ENCODE measurements around the gene CLTB. TPM values are rescaled to one million over a fixed set of nuclear protein-coding genes. Genes with fewer than 3 reads are reported as not detected.

The CLTB gene
- total and polyA plus RNA-seq, 2 of the 8 experiments (the other 6 are each of a cell fraction or from before 2014, with no cell fraction given) = 25.9 to 34.9 TPM

DNA sequence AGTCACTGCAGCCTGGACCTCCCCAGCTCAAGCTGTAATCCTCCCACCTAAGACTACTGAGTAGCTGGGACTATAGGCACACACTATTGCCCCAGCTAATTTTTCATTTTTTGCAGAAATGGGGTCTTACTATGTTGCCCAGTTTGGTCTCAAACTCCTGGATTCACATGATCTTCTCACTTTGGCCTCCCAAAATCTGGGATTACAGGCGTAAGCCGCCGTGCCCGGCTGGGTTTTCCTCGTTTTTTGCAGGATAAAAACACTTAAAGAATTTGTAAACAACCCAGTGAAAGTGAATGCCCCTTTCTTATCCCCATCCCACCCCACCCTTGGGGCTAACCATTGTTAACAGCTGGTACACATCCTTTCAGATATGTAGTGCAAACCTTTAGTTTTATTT, 7.7 kb downstream of the CLTB start:
- H3K4me1 ChIP-seq (replicated peaks in 1 of 4; ENCODE audit: control insufficient read depth in 3 of 4, insufficient read depth in 4 of 4, low read length in 3 of 4) = no peaks in the 10 kb centered on the region; a peak in 1 of 7 replicates
- no peak overlapping the region for H2BK120ac ChIP-seq (replicated peaks; ENCODE audit: low read depth, low read length)
- H3K79me1 ChIP-seq (ENCODE audit: low read depth, low read length) = no peaks in the 10 kb centered on the region
- no peak for FAIRE-seq
- no peak overlapping the region for H3K23ac ChIP-seq (ENCODE audit: insufficient read length)
- no peak overlapping the region for H3K4me3 ChIP-seq (ENCODE audit: extremely low read depth in 1 of 4, insufficient read depth in 2 of 4, low read depth in 3 of 4, low read length in 4 of 4)
- no peak overlapping the region for H2BK5ac ChIP-seq (ENCODE audit: low read depth, low read length)
- no peak overlapping the region for H3K18ac ChIP-seq (ENCODE audit: extremely low read depth, low read length)
- H2BK20ac ChIP-seq (ENCODE audit: low read length) = no peak overlapping the region
- no peaks in the 10 kb centered on the region for H4K20me1 ChIP-seq (replicated peaks in 1 of 2; ENCODE audit: control insufficient read depth in 1 of 2, insufficient read depth in 2 of 2, low read length in 2 of 2)
- no peak for DNase-seq (ENCODE audit: low read depth in 1 of 2, low spot score in 2 of 2)
- H2AFZ ChIP-seq (ENCODE audit: low read length) = no peak overlapping the region
- no peak overlapping the region for H4K91ac ChIP-seq (replicated peaks; ENCODE audit: insufficient read length, low read length)
- H2BK12ac ChIP-seq (ENCODE audit: low read depth, low read length) = no peak overlapping the region
- H3K23me2 ChIP-seq (ENCODE audit: low read depth, low read length) = no peaks in the 10 kb centered on the region
- H4K8ac ChIP-seq (ENCODE audit: extremely low read depth, insufficient read depth, low read length) = no peak overlapping the region
- H2BK15ac ChIP-seq (ENCODE audit: low read length) = no peak overlapping the region
- H3K56ac ChIP-seq (replicated peaks; ENCODE audit: insufficient read length, low read depth, low read length) = no peak overlapping the region
- WGBS, 2 experiments (ENCODE audit: extremely low coverage in 1 of 2, insufficient coverage in 1 of 2, insufficient read length in 1 of 2, insufficient replicate concordance in 2 of 2, low coverage in 1 of 2, low lambda C conversion rate in 2 of 2, missing lambda C conversion rate in 1 of 2) = 87% methylated on average over 5 of the region's 5 CpGs; no CpG with 5 or more reads in 1 of the 2 experiments
- 0 out of 8 replicates have a peak, but pooled peaks cover 0 to 2% (median 0%) of the 10 kb centered on the region in 4 experiments for H3K36me3 ChIP-seq (ENCODE audit: control insufficient read depth in 2 of 4, insufficient read depth in 4 of 4, low read length in 3 of 4)
- POLR2A ChIA-PET (ENCODE audit: partially characterized antibody) = interaction anchor here (7.7 kb wide), 1 partner anchor 17 kb away, joined by 57 read pairs; the partner anchor contains the start of genes HIGD2A and NOP16
- no peak overlapping the region for H3K27ac ChIP-seq (ENCODE audit: low read depth, low read length)
- CTCF ChIA-PET (ENCODE audit: partially characterized antibody) = interaction anchor here (0.7 to 6.4 kb wide), 3 partner anchors 15 to 85 kb away, joined by 4 to 83 read pairs (median 4); no protein-coding TSS in a partner anchor
- H3K14ac ChIP-seq (ENCODE audit: insufficient read length) = no peak overlapping the region
- no peak overlapping the region for H3K9ac ChIP-seq (replicated peaks in 1 of 4; ENCODE audit: extremely low read depth in 1 of 4, low read depth in 3 of 4, low read length in 3 of 4)
- H3K4ac ChIP-seq (replicated peaks; ENCODE audit: insufficient read length, low read depth, low read length) = no peak overlapping the region
- no peak overlapping the region for H3K4me2 ChIP-seq (ENCODE audit: insufficient read depth in 1 of 2, low read depth in 2 of 2, low read length in 2 of 2)
- no peak overlapping the region for H2AK5ac ChIP-seq (ENCODE audit: low read depth, low read length)
- H3K9me3 ChIP-seq (ENCODE audit: insufficient read depth in 2 of 2, low read depth in 1 of 2, low read length in 1 of 2) = no peaks in the 10 kb centered on the region
- no peaks in the 10 kb centered on the region for H3K27me3 ChIP-seq (replicated peaks in 1 of 4; ENCODE audit: control insufficient read depth in 3 of 4, extremely low read depth in 1 of 4, insufficient read depth in 3 of 4, low read length in 3 of 4)
- H4K5ac ChIP-seq (ENCODE audit: insufficient read length, low read depth, low read length) = no peak overlapping the region
- H3K79me2 ChIP-seq (ENCODE audit: control insufficient read depth in 1 of 2, insufficient read depth in 2 of 2, low read length in 2 of 2) = no peaks in the 10 kb centered on the region
- TF ChIP-seq BACH1 (IDR thresholded peaks at IDR 0.05; ENCODE audit: low read length) = no peak

Data from H1 (cell line).